Suprapubic skin (tissue), 4 donors: ENCODE measurements around the gene DHX34.
"Not testable (repeated sequence)": the region's sequence is repeated elsewhere in the genome, so short reads cannot be mapped to it uniquely, and the experiment has no call there.

Experiments used
- POLR2A ChIP-seq, 2 donors: fragments of 450-650 bp; IDR thresholded peaks; one replicate each; pipeline ENCODE4 v1.6.1; 2017; ENCODE audit warnings: antibody characterized with exemption in 2 of 2, mild to moderate bottlenecking in 2 of 2, moderate library complexity in 2 of 2
- POLR2AphosphoS5 ChIP-seq, 3 donors: sonication (generic); formaldehyde crosslinking; IDR thresholded peaks; one replicate each; pipeline ENCODE4 v1.6.1; 2017; ENCODE audit warnings: antibody characterized with exemption in 3 of 3
- TF ChIP-seq, protein P1 (sequence below), 2 donors: fragments of 200-600 bp in 1 of 2; fragments of 450-650 bp in 1 of 2; sonication (generic) in 1 of 2; IDR thresholded peaks; one replicate each; pipeline ENCODE4 v1.5.1; 2016 to 2019; ENCODE audit warnings: antibody characterized with exemption in 2 of 2, mild to moderate bottlenecking in 1 of 2, moderate library complexity in 1 of 2

DNA sequence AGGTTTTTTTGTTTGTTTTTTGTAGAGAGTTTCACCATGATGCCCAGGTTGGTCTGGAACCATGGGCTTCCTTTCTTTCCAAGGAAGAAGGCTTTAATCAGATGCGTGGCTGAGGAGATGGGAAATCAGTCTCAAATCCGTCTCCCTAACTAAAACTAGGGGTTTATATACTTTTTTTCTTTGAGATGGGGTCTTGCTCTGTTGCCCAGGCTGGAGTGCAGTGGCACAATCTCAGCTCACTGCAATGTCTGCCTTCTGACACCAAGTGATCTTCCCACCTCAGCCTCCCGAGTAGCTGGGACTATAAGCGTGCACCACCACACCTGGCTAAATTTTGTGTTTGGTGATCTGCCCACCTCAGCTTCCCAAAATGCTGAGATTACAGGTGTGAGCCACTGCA is 35.4 kb downstream of the DHX34 start:
- TF ChIP-seq, protein P1, sequence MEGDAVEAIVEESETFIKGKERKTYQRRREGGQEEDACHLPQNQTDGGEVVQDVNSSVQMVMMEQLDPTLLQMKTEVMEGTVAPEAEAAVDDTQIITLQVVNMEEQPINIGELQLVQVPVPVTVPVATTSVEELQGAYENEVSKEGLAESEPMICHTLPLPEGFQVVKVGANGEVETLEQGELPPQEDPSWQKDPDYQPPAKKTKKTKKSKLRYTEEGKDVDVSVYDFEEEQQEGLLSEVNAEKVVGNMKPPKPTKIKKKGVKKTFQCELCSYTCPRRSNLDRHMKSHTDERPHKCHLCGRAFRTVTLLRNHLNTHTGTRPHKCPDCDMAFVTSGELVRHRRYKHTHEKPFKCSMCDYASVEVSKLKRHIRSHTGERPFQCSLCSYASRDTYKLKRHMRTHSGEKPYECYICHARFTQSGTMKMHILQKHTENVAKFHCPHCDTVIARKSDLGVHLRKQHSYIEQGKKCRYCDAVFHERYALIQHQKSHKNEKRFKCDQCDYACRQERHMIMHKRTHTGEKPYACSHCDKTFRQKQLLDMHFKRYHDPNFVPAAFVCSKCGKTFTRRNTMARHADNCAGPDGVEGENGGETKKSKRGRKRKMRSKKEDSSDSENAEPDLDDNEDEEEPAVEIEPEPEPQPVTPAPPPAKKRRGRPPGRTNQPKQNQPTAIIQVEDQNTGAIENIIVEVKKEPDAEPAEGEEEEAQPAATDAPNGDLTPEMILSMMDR (IDR thresholded peaks at IDR 0.05) = not testable (repeated sequence)
- not testable (repeated sequence) for TF ChIP-seq POLR2AphosphoS5, POLR2A (IDR thresholded peaks at IDR 0.05)
